ENCODE measurements around the gene MTHFR. TPM values are rescaled to one million over a fixed set of nuclear protein-coding genes. Genes with fewer than 3 reads are reported as not detected.
A peak's percentile ranks its signal among the peaks of the same experiment; 100 is the strongest.

Gene MTHFR
- total RNA-seq, 2 experiments from 2014 or later, result 7.1 to 7.9 TPM

DNA sequence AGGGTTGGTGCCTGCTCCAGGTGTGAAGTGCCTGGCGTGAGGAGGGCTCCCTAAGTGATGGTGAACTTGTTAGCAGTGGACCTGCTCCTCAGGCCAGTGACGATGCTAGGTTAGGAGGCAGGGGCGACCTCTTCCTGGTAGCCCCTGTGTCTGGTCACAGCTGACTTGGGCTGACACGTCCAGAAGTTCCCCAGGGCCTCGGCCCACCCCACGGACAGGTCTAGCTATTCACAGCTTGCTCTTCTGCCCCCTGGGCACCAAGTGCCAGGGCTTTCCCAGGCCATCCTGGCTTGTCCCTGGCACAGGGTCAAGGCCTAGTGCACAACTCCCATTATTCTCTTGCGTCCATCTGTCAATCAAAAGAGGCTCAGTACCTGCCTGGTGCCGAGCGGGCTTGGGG is 54.7 kb downstream of the MTHFR start:
- Mint-ChIP-seq H3K9me3 (no peaks in the 10 kb centered on the region), H3K4me1 (ENCODE audit: low read depth) (peaks cover 12% of the 10 kb centered on the region), H3K27ac (no peak overlapping the region), H3K4me3 (no peak overlapping the region), H3K36me3 (ENCODE audit: low read depth) (no peaks in the 10 kb centered on the region), H3K27me3 (ENCODE audit: low read depth) (no peaks in the 10 kb centered on the region)
- no peak for DNase-seq
- CTCF ChIA-PET, result no interaction called here
- intact Hi-C loops (cut with micrococcal nuclease), result no loop called here

DNA sequence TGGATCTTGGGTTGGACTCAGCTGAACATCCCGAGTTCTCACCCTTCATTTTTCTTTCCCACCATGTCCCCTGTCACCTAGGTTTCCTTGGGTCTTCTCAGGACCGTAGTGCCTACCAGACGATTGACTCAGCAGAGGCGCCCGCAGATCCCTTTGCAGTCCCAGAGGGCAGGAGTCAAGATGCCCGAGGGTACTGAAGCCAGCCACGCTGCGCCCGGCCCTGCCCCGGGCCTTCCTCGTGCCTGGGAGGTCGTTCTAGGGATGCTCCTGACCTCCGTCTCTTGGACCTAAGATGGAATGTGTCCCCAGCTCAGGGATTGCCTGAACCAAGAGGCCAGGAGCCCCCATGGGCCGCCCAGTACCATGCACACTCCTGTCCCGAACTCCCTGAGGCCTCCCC is 55.8 kb downstream of the MTHFR start:
- Mint-ChIP-seq H3K4me1 (ENCODE audit: low read depth) (peaks cover 12% of the 10 kb centered on the region), H3K9me3 (no peaks in the 10 kb centered on the region), H3K27ac (no peak overlapping the region), H3K27me3 (ENCODE audit: low read depth) (no peaks in the 10 kb centered on the region), H3K36me3 (ENCODE audit: low read depth) (no peaks in the 10 kb centered on the region), H3K4me3 (no peak overlapping the region)
- CTCF ChIA-PET, result interaction anchor here (0.7 to 2.0 kb wide), 4 partner anchors 13 to 102 kb away, joined by 3 to 9 read pairs (median 6); partner anchors contain the start of gene AGTRAP
- intact Hi-C loops (cut with micrococcal nuclease), result loop anchor here (1.0 kb wide), 1 partner anchor 31 kb away; no protein-coding TSS in a partner anchor
- DNase-seq, result no peak

DNA sequence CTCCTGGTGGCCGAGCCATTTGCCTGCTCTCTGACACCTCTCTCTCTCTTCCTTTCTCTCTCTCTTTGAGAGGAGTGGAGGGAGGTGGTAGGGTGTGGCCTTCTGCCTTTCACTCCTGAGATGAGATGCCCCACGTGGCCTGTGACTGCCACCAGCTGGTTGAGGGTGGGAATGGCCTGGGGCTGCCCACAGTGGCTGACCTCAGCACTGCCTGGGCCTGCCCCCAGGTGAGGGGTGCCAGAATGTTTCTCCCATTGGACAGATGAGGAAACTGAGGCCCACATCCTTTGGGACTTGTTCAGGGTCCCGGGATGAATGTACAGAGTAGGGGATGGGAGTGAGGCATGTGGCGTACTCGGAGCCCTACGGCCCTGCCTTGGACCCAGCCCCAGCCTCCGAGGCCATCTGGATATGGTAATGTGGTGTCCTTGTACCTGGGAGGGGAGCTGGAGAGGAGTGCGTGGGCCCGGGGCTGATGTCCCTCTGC is 56.5 kb downstream of the MTHFR start:
- Mint-ChIP-seq H3K9me3 (no peaks in the 10 kb centered on the region), H3K27me3 (ENCODE audit: low read depth) (no peaks in the 10 kb centered on the region)
- intact Hi-C loops (cut with micrococcal nuclease), result loop anchor here (1.0 kb wide), 1 partner anchor 30 kb away; no protein-coding TSS in a partner anchor

DNA sequence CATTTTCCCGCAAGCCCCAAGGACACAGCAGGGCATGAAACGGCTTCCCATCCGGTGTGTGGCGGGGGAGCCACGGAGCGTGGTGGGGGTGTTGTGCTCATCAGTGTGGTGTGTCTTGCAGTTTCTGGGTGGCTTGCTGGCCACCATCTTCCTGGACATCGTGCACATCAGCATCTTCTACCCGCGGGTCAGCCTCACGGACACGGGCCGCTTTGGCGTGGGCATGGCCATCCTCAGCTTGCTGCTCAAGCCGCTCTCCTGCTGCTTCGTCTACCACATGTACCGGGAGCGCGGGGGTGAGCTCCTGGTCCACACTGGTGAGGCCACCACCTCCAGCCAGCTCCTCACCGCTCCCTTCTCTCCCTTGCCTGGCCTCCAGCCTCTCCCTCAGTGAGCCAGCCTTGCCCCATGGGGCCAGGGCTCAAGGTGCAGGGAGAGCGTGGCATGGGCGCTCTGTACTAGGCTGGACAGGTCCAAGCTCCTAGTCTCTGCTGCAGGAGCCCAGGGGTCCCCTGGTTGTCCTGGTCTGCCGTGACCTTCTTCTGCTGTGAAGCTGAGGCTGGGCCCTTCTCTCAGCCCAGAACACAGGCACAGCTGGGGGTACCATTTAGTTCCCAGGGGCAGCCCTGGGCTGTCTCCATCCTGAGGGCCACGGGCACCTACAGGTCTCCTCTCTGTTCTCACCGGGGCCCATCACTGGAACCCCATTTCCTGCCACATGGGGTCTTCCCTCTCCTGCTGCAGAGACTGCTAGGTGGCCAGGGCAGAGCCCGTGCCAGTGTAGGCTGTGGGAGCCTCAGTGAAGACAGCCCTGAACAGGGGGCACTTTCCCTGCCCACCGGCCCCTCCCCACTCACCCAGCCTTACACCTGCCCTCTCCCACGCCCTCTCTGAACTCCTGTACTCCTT is 57.2 kb downstream of the MTHFR start:
- Mint-ChIP-seq H3K36me3 (ENCODE audit: low read depth) (no peaks in the 10 kb centered on the region), H3K27ac (peak overlapping the region; percentile 14), H3K4me3 (no peak overlapping the region), H3K27me3 (ENCODE audit: low read depth) (no peaks in the 10 kb centered on the region), H3K4me1 (ENCODE audit: low read depth) (peaks cover 12% of the 10 kb centered on the region), H3K9me3 (no peaks in the 10 kb centered on the region)
- no peak for DNase-seq
- CTCF ChIA-PET, result interaction anchor here (2.0 kb wide), 1 partner anchor 97 kb away, joined by 9 read pairs; no protein-coding TSS in a partner anchor
- intact Hi-C loops (cut with micrococcal nuclease), result loop anchor here (1.0 kb wide), 1 partner anchor 29 kb away; no protein-coding TSS in a partner anchor

More for the DNA sequence above, 56.5 kb downstream of the MTHFR start:
- CTCF ChIA-PET, result interaction anchor here (1.0 to 2.0 kb wide), 3 partner anchors 12 to 100 kb away, joined by 4 to 9 read pairs (median 7); partner anchors contain the start of gene AGTRAP
- Mint-ChIP-seq H3K4me1 (ENCODE audit: low read depth) (peaks cover 12% of the 10 kb centered on the region), H3K4me3 (no peak overlapping the region), H3K27ac (no peak overlapping the region), H3K36me3 (ENCODE audit: low read depth) (no peaks in the 10 kb centered on the region)
- DNase-seq, result peak; percentile 76

DNA sequence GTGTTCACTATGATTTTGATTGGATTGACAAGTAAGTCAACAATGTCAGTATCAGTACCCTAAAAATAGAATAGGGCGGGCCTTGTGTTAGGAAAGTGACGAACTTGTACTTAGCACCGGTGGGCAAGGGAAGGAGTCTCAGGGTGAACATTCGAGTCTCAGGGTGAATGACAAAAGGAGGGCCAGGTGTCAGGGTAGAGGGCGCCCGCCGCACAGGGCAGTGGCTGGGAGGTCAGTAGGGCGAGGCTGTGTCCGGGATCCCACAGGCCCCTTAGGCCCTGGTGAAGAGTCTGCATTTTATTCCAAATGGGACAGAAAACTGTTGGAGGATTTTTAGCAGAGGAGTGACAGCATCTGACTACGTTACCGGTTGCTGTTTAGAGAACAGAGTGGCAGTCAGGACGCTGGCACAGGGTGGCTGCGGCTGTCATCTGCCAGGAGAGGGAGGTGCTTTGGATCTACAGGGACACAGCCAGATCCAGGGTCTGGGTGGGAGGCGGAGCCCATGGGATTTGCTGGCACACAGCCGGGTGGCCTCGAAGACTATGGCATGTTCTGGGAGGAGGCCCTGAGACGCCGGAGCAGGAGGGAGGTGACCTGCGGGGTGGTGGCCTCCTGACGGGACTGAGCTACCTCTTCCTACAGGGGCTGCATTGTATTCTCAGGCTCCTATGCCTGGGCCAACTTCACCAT is 58.8 kb downstream of the MTHFR start:
- Mint-ChIP-seq H3K4me3 (no peak overlapping the region), H3K9me3 (no peaks in the 10 kb centered on the region), H3K36me3 (ENCODE audit: low read depth) (peaks cover 2% of the 10 kb centered on the region), H3K27me3 (ENCODE audit: low read depth) (no peaks in the 10 kb centered on the region), H3K27ac (no peak overlapping the region), H3K4me1 (ENCODE audit: low read depth) (peaks cover 15% of the 10 kb centered on the region)
- CTCF ChIA-PET, result no interaction called here
- intact Hi-C loops (cut with micrococcal nuclease), result no loop called here
- DNase-seq, result no peak

- CTCF ChIA-PET, result no interaction called here
- Mint-ChIP-seq H3K9me3 (no peaks in the 10 kb centered on the region), H3K4me1 (ENCODE audit: low read depth) (peaks cover 23% of the 10 kb centered on the region), H3K27me3 (ENCODE audit: low read depth) (no peaks in the 10 kb centered on the region), H3K4me3 (no peak overlapping the region), H3K27ac (peak overlapping the region; percentile 6), H3K36me3 (ENCODE audit: low read depth) (peaks cover 2% of the 10 kb centered on the region)
- no peak for DNase-seq
- intact Hi-C loops (cut with micrococcal nuclease), result no loop called here
Measured at GRCh38 chr1:11746092-11746491, 59.7 kb downstream of the MTHFR start.

DNA sequence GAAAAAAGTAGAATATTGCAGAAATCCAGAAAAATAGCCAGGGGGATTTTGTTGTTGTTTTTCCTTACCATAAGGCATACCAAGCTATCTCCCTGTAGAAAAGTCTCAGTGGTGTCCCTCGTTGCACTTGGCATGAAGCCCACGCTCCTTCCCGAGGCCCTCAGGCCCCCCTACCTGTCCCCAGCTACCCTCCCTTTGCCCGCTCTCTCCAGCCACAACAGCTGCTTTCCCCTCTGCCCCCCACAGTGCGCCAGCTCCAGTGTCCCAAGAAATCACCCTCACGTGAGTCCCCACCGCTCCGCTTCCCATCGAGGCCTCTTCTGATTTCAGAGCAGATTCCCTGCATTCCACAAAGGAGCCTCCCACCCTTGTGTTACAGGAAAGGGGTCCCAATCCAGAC is 61.5 kb downstream of the MTHFR start:
- Mint-ChIP-seq H3K27me3 (ENCODE audit: low read depth) (no peaks in the 10 kb centered on the region), H3K36me3 (ENCODE audit: low read depth) (peaks cover 2% of the 10 kb centered on the region), H3K4me1 (ENCODE audit: low read depth) (peaks cover 38% of the 10 kb centered on the region), H3K4me3 (no peak overlapping the region), H3K27ac (no peak overlapping the region), H3K9me3 (no peaks in the 10 kb centered on the region)
- intact Hi-C loops (cut with micrococcal nuclease), result no loop called here
- CTCF ChIA-PET, result no interaction called here
- DNase-seq, result no peak

DNA sequence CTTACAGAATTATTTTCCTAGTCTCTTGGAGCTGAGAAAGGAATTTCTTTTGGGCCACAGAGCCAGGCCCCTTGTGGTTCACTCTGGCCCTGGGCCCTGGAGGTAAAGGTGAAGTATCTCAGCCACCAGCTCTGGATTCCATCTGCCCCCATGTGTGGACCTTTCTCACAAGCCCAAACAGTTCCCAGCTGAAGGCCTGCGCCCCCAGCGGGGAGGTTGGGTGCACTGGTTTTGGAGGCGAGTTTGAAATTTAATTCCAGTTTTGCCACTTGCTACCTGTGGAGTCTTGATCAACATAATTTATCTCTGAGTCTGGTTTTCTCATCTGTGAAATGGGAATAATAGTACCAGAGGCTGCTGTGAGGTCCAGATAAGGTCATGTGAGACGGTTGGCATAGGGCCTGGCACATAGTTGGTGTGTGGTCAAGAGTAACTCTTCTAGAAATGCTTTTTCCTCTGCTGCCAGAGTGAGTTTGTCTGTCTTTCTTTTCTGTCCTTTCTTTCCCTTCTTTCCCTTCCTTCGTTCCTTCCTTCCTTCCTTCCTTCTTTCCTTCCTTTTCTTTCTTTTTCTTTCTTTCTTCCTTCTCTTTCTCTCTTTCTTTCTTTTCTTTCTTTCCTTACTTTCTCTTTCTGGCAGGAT is 63.7 kb downstream of the MTHFR start:
- DNase-seq, result no peak
- CTCF ChIA-PET, result no interaction called here
- no peak overlapping the region for H3K4me3 Mint-ChIP-seq
- intact Hi-C loops (cut with micrococcal nuclease), result no loop called here
- H3K4me1 Mint-ChIP-seq (ENCODE audit: low read depth), result peaks cover 47% of the 10 kb centered on the region
- H3K27ac Mint-ChIP-seq, result peak overlapping the region; percentile 39
- H3K36me3 Mint-ChIP-seq (ENCODE audit: low read depth), result peaks cover 2% of the 10 kb centered on the region
- H3K27me3 Mint-ChIP-seq (ENCODE audit: low read depth), result no peaks in the 10 kb centered on the region
- no peaks in the 10 kb centered on the region for H3K9me3 Mint-ChIP-seq

DNA sequence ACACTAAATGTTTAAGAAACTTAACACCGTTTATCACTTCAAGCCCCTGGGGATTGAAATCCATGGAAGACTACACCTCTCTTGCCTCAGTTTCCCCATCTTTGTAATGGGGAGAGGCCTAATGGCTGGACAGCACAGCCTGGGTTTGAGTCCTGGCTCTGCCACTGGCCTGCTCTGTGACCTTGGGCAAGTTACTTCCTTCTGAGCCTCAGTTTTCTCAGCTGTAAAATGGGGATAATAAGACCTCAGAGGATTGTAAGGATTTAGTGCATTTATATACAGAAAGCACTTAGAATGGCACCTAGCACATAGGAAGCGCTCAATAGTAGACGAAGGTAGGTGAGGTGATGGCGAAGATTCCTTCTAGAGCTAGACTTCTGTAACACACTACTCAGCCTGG is 64.3 kb downstream of the MTHFR start:
- peaks cover 49% of the 10 kb centered on the region for H3K4me1 Mint-ChIP-seq (ENCODE audit: low read depth)
- H3K4me3 Mint-ChIP-seq, result no peak overlapping the region
- CTCF ChIA-PET, result interaction anchor here (2.0 kb wide), 1 partner anchor 91 kb away, joined by 5 read pairs; no protein-coding TSS in a partner anchor

GRCh38 chr1:11740258-11741192 is 65.2 kb downstream of the MTHFR start:
- DNase-seq, result peak; percentile 50
- H3K27me3 Mint-ChIP-seq (ENCODE audit: low read depth), result no peaks in the 10 kb centered on the region
- H3K4me1 Mint-ChIP-seq (ENCODE audit: low read depth), result peaks cover 49% of the 10 kb centered on the region
- CTCF ChIA-PET, result interaction anchor here (0.5 to 2.0 kb wide), 4 partner anchors 26 to 327 kb away, joined by 3 to 5 read pairs (median 3); no protein-coding TSS in a partner anchor
- no peak overlapping the region for H3K4me3 Mint-ChIP-seq
- intact Hi-C loops (cut with micrococcal nuclease), result no loop called here
- H3K36me3 Mint-ChIP-seq (ENCODE audit: low read depth), result peaks cover 2% of the 10 kb centered on the region
- H3K9me3 Mint-ChIP-seq, result no peaks in the 10 kb centered on the region
- peak overlapping the region; percentile 48 for H3K27ac Mint-ChIP-seq

More for the DNA sequence above, 64.3 kb downstream of the MTHFR start:
- intact Hi-C loops (cut with micrococcal nuclease), result no loop called here
- no peak for DNase-seq
- H3K27ac Mint-ChIP-seq, result no peak overlapping the region
- H3K9me3 Mint-ChIP-seq, result no peaks in the 10 kb centered on the region
- no peaks in the 10 kb centered on the region for H3K27me3 Mint-ChIP-seq (ENCODE audit: low read depth)
- H3K36me3 Mint-ChIP-seq (ENCODE audit: low read depth), result peaks cover 2% of the 10 kb centered on the region

DNA sequence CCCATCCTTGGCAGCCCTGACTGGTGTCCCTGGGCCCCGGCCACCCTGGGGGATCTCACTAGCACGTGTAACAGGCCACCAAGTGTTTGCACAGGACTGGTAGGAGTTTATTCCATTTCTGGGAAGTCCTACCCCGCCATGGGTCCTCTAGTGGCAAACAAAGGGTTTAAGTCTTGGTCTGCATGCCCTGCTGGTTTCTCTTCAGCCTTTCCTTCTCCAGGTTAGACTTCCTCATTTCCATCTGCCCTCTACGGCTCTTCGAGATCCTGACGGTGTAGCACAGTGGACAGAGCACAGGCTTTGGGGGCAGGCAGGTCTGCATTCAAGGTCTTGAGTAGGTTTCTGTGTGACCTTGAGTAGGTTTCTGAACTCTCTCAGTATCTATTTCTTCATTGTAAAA is 67.0 kb downstream of the MTHFR start:
- Mint-ChIP-seq H3K4me3 (no peak overlapping the region), H3K4me1 (ENCODE audit: low read depth) (peaks cover 49% of the 10 kb centered on the region), H3K27me3 (ENCODE audit: low read depth) (no peaks in the 10 kb centered on the region), H3K9me3 (no peaks in the 10 kb centered on the region), H3K36me3 (ENCODE audit: low read depth) (peaks cover 2% of the 10 kb centered on the region), H3K27ac (no peak overlapping the region)
- CTCF ChIA-PET, result no interaction called here
- intact Hi-C loops (cut with micrococcal nuclease), result loop anchor here (5.0 kb wide), 1 partner anchor 169 kb away; no protein-coding TSS in a partner anchor
- DNase-seq, result no peak
